C4-2B (cell line): ENCODE results near the gene SLC52A1.

Source experiments
- ZFX ChIP-seq: fragments of 450-650 bp; IDR thresholded peaks from 2 replicates; pipeline ENCODE4 v1.6.1; 2017
- TF ChIP-seq, protein P1 (sequence below): fragments of 450-650 bp; conservative IDR thresholded peaks from 2 replicates; pipeline ENCODE4 v1.5.1; 2017; ENCODE audit warnings: mild to moderate bottlenecking

DNA sequence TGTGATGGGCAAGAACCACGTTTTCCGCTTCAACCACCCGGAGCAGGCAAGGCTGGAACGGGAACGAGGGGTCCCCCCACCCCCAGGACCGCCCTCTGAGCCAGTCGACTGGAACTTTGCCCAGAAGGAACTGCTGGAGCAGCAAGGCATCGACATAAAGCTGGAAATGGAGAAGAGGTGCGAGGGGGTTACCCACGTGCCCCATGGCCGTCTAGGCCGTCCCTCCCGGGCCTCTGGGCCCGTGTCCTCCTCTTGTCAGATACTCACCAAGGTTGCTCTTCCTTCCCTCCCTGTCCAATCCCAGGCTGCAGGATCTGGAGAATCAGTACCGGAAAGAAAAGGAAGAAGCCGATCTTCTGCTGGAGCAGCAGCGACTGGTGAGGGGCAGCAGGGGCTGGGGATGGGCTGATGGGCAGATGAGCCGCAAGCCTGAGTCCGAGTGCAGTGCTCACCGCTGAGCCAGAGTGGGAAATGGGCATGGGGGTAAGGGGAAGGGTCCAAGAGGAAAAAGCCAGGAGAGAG, 14.7 kb downstream of the SLC52A1 start:
- no peak for TF ChIP-seq ZFX
- TF ChIP-seq, protein P1, sequence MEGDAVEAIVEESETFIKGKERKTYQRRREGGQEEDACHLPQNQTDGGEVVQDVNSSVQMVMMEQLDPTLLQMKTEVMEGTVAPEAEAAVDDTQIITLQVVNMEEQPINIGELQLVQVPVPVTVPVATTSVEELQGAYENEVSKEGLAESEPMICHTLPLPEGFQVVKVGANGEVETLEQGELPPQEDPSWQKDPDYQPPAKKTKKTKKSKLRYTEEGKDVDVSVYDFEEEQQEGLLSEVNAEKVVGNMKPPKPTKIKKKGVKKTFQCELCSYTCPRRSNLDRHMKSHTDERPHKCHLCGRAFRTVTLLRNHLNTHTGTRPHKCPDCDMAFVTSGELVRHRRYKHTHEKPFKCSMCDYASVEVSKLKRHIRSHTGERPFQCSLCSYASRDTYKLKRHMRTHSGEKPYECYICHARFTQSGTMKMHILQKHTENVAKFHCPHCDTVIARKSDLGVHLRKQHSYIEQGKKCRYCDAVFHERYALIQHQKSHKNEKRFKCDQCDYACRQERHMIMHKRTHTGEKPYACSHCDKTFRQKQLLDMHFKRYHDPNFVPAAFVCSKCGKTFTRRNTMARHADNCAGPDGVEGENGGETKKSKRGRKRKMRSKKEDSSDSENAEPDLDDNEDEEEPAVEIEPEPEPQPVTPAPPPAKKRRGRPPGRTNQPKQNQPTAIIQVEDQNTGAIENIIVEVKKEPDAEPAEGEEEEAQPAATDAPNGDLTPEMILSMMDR, result no peak
